Right lobe of liver (tissue), 4 donors: ENCODE measurements around the gene CDCP2.

Experiments used
- CTCF ChIP-seq, 4 donors: fragments of 200-600 bp in 3 of 4; fragments of 450-650 bp in 1 of 4; IDR thresholded peaks; one replicate each; pipeline versions ENCODE4 v1.5.1 to v1.8.0; 2016 to 2022; ENCODE audit warnings: antibody characterized with exemption in 4 of 4, mild to moderate bottlenecking in 2 of 4
- POLR2A ChIP-seq: fragments of 450-650 bp; IDR thresholded peaks from one replicate; pipeline ENCODE4 v1.6.1; 2017; ENCODE audit warnings: antibody characterized with exemption, mild to moderate bottlenecking
- donor health status: DM: no; HTN: no; CAD: no.
- donor health status: DM: no; HTN: no; CAD: no.
- donor health status: DM: no; HTN: yes; CAD: no.

- TF ChIP-seq CTCF (IDR thresholded peaks at IDR 0.05) (no peak), POLR2A (no peak)
Measured at GRCh38 chr1:54136963-54137533, 15.8 kb downstream of the CDCP2 start.
